NT2/D1 (cell line): Measurements from ENCODE around the gene SLCO3A1.

Source experiments
- DNase-seq: peaks from one replicate; pipeline ENCODE4 v3.0.0-alpha.2; 2011; ENCODE audit warnings: low read depth, low spot score
- H3K27me3 ChIP-seq: 2 replicates; pipeline ENCODE4 v1.6.0; 2011; ENCODE audit warnings: mild to moderate bottlenecking; ENCODE audit not compliant: insufficient read length, insufficient read depth
- H3K36me3 ChIP-seq: 2 replicates; pipeline ENCODE4 v1.6.1; 2011; ENCODE audit warnings: mild to moderate bottlenecking, low read length, mixed read lengths; ENCODE audit not compliant: insufficient read depth, insufficient read length
- H3K4me1 ChIP-seq: 2 replicates; pipeline ENCODE4 v1.5.1; 2011; ENCODE audit not compliant: insufficient read depth, insufficient read length
- H3K4me3 ChIP-seq: 2 replicates; pipeline ENCODE4 v1.5.1; 2011; ENCODE audit warnings: low read depth; ENCODE audit not compliant: insufficient read length
- H3K9ac ChIP-seq: 2 replicates; pipeline ENCODE4 v1.6.0; 2011; ENCODE audit warnings: low read depth; ENCODE audit not compliant: insufficient read length
- H3K9me3 ChIP-seq: 2 replicates; pipeline ENCODE4 v1.5.1; 2011; ENCODE audit warnings: mild to moderate bottlenecking, low read length; ENCODE audit not compliant: insufficient read depth
- SUZ12 ChIP-seq: IDR thresholded peaks from 2 replicates; pipeline ENCODE4 v1.6.1; 2011; ENCODE audit not compliant: insufficient read length, insufficient read depth; ENCODE audit errors: extremely low read depth
- YY1 ChIP-seq: IDR thresholded peaks from 2 replicates; pipeline ENCODE4 v1.6.1; 2011; ENCODE audit not compliant: insufficient read length, insufficient read depth
- ZNF274 ChIP-seq: IDR thresholded peaks from 2 replicates; pipeline ENCODE4 v1.6.1; 2011; ENCODE audit warnings: mild to moderate bottlenecking, low read depth, low read length

SLCO3A1 gene

GRCh38 chr15:91927585-91927984 lies 74.1 kb downstream of the SLCO3A1 start:
- no peak for DNase-seq

GRCh38 chr15:91928675-91929074 lies 75.2 kb downstream of the SLCO3A1 start:
- Histone ChIP-seq H3K9me3 (no peaks in the 10 kb centered on the region), H3K4me1 (peaks cover 4% of the 10 kb centered on the region), H3K27me3 (no peaks in the 10 kb centered on the region), H3K9ac (no peak overlapping the region), H3K4me3 (no peak overlapping the region), H3K36me3 (no peaks in the 10 kb centered on the region)
- no peak for DNase-seq
- TF ChIP-seq SUZ12 (no peak), ZNF274 (no peak), YY1 (no peak)

More at GRCh38 chr15:91927585-91927984, 74.1 kb downstream of the SLCO3A1 start:
- Histone ChIP-seq H3K4me1 (peaks cover 6% of the 10 kb centered on the region), H3K9ac (no peak overlapping the region), H3K4me3 (no peak overlapping the region), H3K27me3 (no peaks in the 10 kb centered on the region), H3K36me3 (no peaks in the 10 kb centered on the region), H3K9me3 (no peaks in the 10 kb centered on the region)
- TF ChIP-seq YY1 (no peak), SUZ12 (no peak), ZNF274 (no peak)

- Histone ChIP-seq H3K36me3 (no peaks in the 10 kb centered on the region), H3K4me3 (no peak overlapping the region), H3K9me3 (no peaks in the 10 kb centered on the region), H3K27me3 (no peaks in the 10 kb centered on the region), H3K9ac (no peak overlapping the region), H3K4me1 (peaks cover 2% of the 10 kb centered on the region)
- DNase-seq = no peak
- TF ChIP-seq SUZ12 (no peak), ZNF274 (no peak), YY1 (no peak)
Observed at GRCh38 chr15:91929509-91929908, 76.0 kb downstream of the SLCO3A1 start.

GRCh38 chr15:91930092-91930491 lies 76.6 kb downstream of the SLCO3A1 start:
- DNase-seq = no peak
- TF ChIP-seq SUZ12 (no peak), ZNF274 (no peak), YY1 (no peak)
- Histone ChIP-seq H3K27me3 (no peaks in the 10 kb centered on the region), H3K9ac (no peak overlapping the region), H3K4me3 (no peak overlapping the region), H3K9me3 (no peaks in the 10 kb centered on the region), H3K4me1 (peaks cover 2% of the 10 kb centered on the region), H3K36me3 (no peaks in the 10 kb centered on the region)

- Histone ChIP-seq H3K36me3 (no peaks in the 10 kb centered on the region), H3K27me3 (no peaks in the 10 kb centered on the region)
- no peak for DNase-seq
Observed at GRCh38 chr15:91936182-91936775, 82.8 kb downstream of the SLCO3A1 start.

GRCh38 chr15:91936927-91937326 lies 83.4 kb downstream of the SLCO3A1 start:
- H3K36me3 ChIP-seq = no peaks in the 10 kb centered on the region
- H3K4me1 ChIP-seq = peaks cover 8% of the 10 kb centered on the region
- no peak for DNase-seq
- H3K4me3 ChIP-seq = no peak overlapping the region
- H3K9ac ChIP-seq = no peak overlapping the region
- no peaks in the 10 kb centered on the region for H3K27me3 ChIP-seq
- TF ChIP-seq SUZ12 (no peak), ZNF274 (no peak)
- H3K9me3 ChIP-seq = no peaks in the 10 kb centered on the region

More at GRCh38 chr15:91936182-91936775, 82.8 kb downstream of the SLCO3A1 start:
- H3K9me3 ChIP-seq = no peaks in the 10 kb centered on the region
- no peak overlapping the region for H3K4me3 ChIP-seq
- H3K9ac ChIP-seq = no peak overlapping the region
- H3K4me1 ChIP-seq = peaks cover 9% of the 10 kb centered on the region
- TF ChIP-seq SUZ12 (no peak), ZNF274 (no peak), YY1 (no peak)

- H3K27me3 ChIP-seq = no peaks in the 10 kb centered on the region
- H3K9ac ChIP-seq = no peak overlapping the region
- DNase-seq = no peak
- H3K4me1 ChIP-seq = peaks cover 8% of the 10 kb centered on the region
- H3K9me3 ChIP-seq = no peaks in the 10 kb centered on the region
- no peaks in the 10 kb centered on the region for H3K36me3 ChIP-seq
- TF ChIP-seq SUZ12 (no peak), ZNF274 (no peak), YY1 (no peak)
- H3K4me3 ChIP-seq = no peak overlapping the region
Observed at GRCh38 chr15:91938136-91938535, 84.6 kb downstream of the SLCO3A1 start.

- no peaks in the 10 kb centered on the region for H3K27me3 ChIP-seq
- no peaks in the 10 kb centered on the region for H3K36me3 ChIP-seq
- peaks cover 8% of the 10 kb centered on the region for H3K4me1 ChIP-seq
- DNase-seq = no peak
- TF ChIP-seq YY1 = no peak
- TF ChIP-seq ZNF274 = no peak
- TF ChIP-seq SUZ12 = no peak
- no peak overlapping the region for H3K4me3 ChIP-seq
- no peaks in the 10 kb centered on the region for H3K9me3 ChIP-seq
- H3K9ac ChIP-seq = no peak overlapping the region
Observed at GRCh38 chr15:91939403-91939831, 85.9 kb downstream of the SLCO3A1 start.
